HCT116 (cell line): ENCODE data around the gene RNF4. TPM values are rescaled to one million over a fixed set of nuclear protein-coding genes. Genes with fewer than 3 reads are reported as not detected.

Experiments used
- ATAC-seq: fragments of 200-7000 bp; cut with Tn5 transposase; 2 replicates; pipeline ENCODE4 v1.9.1; 2020; ENCODE audit warnings: mild to moderate bottlenecking, moderate library complexity
- BruUV-seq: library from RNA; stranded (reverse); fragments of 400-500 nt; replicated peaks from 2 replicates; lab custom pipeline; 2021; lab: Mats Ljungman, UMichigan
- CTCF ChIA-PET: fragments of 300-600 bp; sonication (Branson Sonifier 250); formaldehyde crosslinking; loops from one replicate; lab custom pipeline; 2021; ENCODE audit warnings: antibody characterized with exemption; lab: Charles Lee
- POLR2A ChIA-PET: fragments of 300-600, 350-600 bp; sonication (Branson Sonifier 250); formaldehyde crosslinking; loops from one replicate; lab custom pipeline; 2021; ENCODE audit warnings: antibody characterized with exemption; lab: Charles Lee
- RAD21 ChIA-PET, 2 experiments: fragments of 300-600 bp; sonication (Branson Sonifier 250); formaldehyde crosslinking; loops; one replicate each; lab custom pipeline; 2023; ENCODE audit warnings: low total read pairs in 2 of 2; ENCODE audit not compliant: uncharacterized antibody in 2 of 2, unreplicated experiment in 2 of 2, low non-redundant PET in 1 of 2; lab: Charles Lee
- DNase-seq: peaks from one replicate; pipeline ENCODE4 v3.0.0-alpha.2; 2010; ENCODE audit warnings: low read depth, low spot score
- H2AFZ ChIP-seq: fragments of 200-600 bp; shearing (Covaris generic), sonication (generic); 2 replicates; pipeline ENCODE4 v1.6.1; 2017; ENCODE audit warnings: low read depth, mixed run types, mixed read lengths, antibody characterized with exemption, low read length; ENCODE audit not compliant: poor library complexity, severe bottlenecking
- H3K27ac ChIP-seq: 2 replicates; pipeline ENCODE4 v1.5.1; 2012; ENCODE audit warnings: low read depth, low read length
- H3K27me3 ChIP-seq: fragments of 200-600 bp; sonication (generic); 2 replicates; pipeline ENCODE4 v1.6.1; 2016; ENCODE audit warnings: mixed run types, low read length, mixed read lengths; ENCODE audit not compliant: insufficient read depth
- H3K36me3 ChIP-seq, 2 experiments: fragments of 200-500 bp in 1 of 2; fragments of 200-600 bp in 1 of 2; sonication (Bioruptor generic) in 1 of 2; sonication (generic) in 1 of 2; 2 replicates each; pipeline versions ENCODE4 v1.5.1 to v1.6.1; 2014 to 2016; ENCODE audit warnings: low read length in 2 of 2, inconsistent platforms in 1 of 2, mixed read lengths in 1 of 2, mixed run types in 1 of 2; ENCODE audit not compliant: insufficient read depth in 2 of 2, control insufficient read depth in 1 of 2
- H3K4me1 ChIP-seq, 2 experiments: fragments of 200-600 bp in 1 of 2; sonication (generic) in 1 of 2; 2 replicates each; pipeline versions ENCODE4 v1.5.1 to v1.6.1; 2012 to 2017; ENCODE audit warnings: low read length in 2 of 2, inconsistent platforms in 1 of 2, mild to moderate bottlenecking in 1 of 2, mixed read lengths in 1 of 2, mixed run types in 1 of 2, moderate library complexity in 1 of 2; ENCODE audit not compliant: insufficient read depth in 2 of 2, control insufficient read depth in 1 of 2
- H3K4me2 ChIP-seq: fragments of 200-600 bp; sonication (generic); 2 replicates; pipeline ENCODE4 v1.6.1; 2017; ENCODE audit warnings: mixed run types, low read length, mixed read lengths
- H3K4me3 ChIP-seq, 2 experiments: fragments of 200-600 bp in 1 of 2; sonication (generic) in 1 of 2; replicated peaks in 1 of 2; 2 replicates each; pipeline ENCODE4 v1.5.1; 2011 to 2016; ENCODE audit warnings: low read length in 2 of 2, control low read depth in 1 of 2, low read depth in 1 of 2, mild to moderate bottlenecking in 1 of 2, mixed read lengths in 1 of 2, mixed run types in 1 of 2
- H3K79me2 ChIP-seq: fragments of 200-600 bp; sonication (generic); 2 replicates; pipeline ENCODE4 v1.6.1; 2017; ENCODE audit warnings: mild to moderate bottlenecking, mixed run types, low read length, moderate library complexity, mixed read lengths; ENCODE audit not compliant: insufficient read depth
- H3K9ac ChIP-seq: fragments of 200-600 bp; sonication (generic); 2 replicates; pipeline ENCODE4 v1.6.1; 2016; ENCODE audit warnings: low read length, mixed read lengths
- H3K9me2 ChIP-seq: fragments of 200-600 bp; sonication (generic), shearing (Covaris generic); 2 replicates; pipeline ENCODE4 v1.6.1; 2017; ENCODE audit warnings: mixed run types, mild to moderate bottlenecking, moderate library complexity; ENCODE audit not compliant: insufficient read depth
- H3K9me3 ChIP-seq, 2 experiments: fragments of 200-500 bp in 1 of 2; fragments of 200-600 bp in 1 of 2; sonication (Bioruptor generic) in 1 of 2; sonication (generic) in 1 of 2; 2 replicates each; pipeline ENCODE4 v1.6.1; 2014 to 2017; ENCODE audit warnings: low read length in 2 of 2, mixed read lengths in 2 of 2, inconsistent platforms in 1 of 2, low read depth in 1 of 2, mild to moderate bottlenecking in 1 of 2, mixed run types in 1 of 2, moderate library complexity in 1 of 2; ENCODE audit not compliant: control insufficient read depth in 1 of 2, insufficient read depth in 1 of 2
- H4K20me1 ChIP-seq: fragments of 200-600 bp; sonication (generic), shearing (Covaris generic); 2 replicates; pipeline ENCODE4 v1.6.1; 2017; ENCODE audit warnings: mixed run types, mild to moderate bottlenecking, moderate library complexity; ENCODE audit not compliant: insufficient read depth
- CBX3 ChIP-seq: IDR thresholded peaks from 2 replicates; pipeline ENCODE4 v1.6.1; 2012; ENCODE audit warnings: low read depth
- CEBPB ChIP-seq: IDR thresholded peaks from 2 replicates; pipeline ENCODE4 v1.6.1; 2012; ENCODE audit warnings: low read depth
- EGR1 ChIP-seq: IDR thresholded peaks from 2 replicates; pipeline ENCODE4 v1.6.1; 2012; ENCODE audit warnings: low read depth
- ELF1 ChIP-seq: IDR thresholded peaks from 2 replicates; pipeline ENCODE4 v1.6.1; 2012; ENCODE audit warnings: low read depth, borderline replicate concordance
- EZH2 ChIP-seq: fragments of 200-600 bp; sonication (generic); IDR thresholded peaks from 2 replicates; pipeline ENCODE4 v1.6.1; 2017; ENCODE audit warnings: antibody characterized with exemption, mixed run types
- EZH2phosphoT487 ChIP-seq: fragments of 200-600 bp; IDR thresholded peaks from 2 replicates; pipeline ENCODE4 v1.6.1; 2018; ENCODE audit warnings: antibody characterized with exemption, borderline replicate concordance
- FOSL1 ChIP-seq: IDR thresholded peaks from 2 replicates; pipeline ENCODE4 v1.6.1; 2012; ENCODE audit warnings: low read depth
- JUND ChIP-seq: IDR thresholded peaks from 2 replicates; pipeline ENCODE4 v1.6.1; 2012
- SIN3A ChIP-seq: IDR thresholded peaks from 2 replicates; pipeline ENCODE4 v1.6.1; 2012; ENCODE audit warnings: low read depth
- SP1 ChIP-seq: IDR thresholded peaks from 2 replicates; pipeline ENCODE4 v1.6.1; 2012; ENCODE audit warnings: low read depth
- SRF ChIP-seq: IDR thresholded peaks from 2 replicates; pipeline ENCODE4 v1.6.1; 2012; ENCODE audit warnings: low read depth
- TCF7L2 ChIP-seq: IDR thresholded peaks from 2 replicates; pipeline ENCODE4 v1.7.0; 2011; ENCODE audit warnings: borderline replicate concordance, inconsistent platforms; ENCODE audit not compliant: insufficient read depth, insufficient read length; ENCODE audit errors: extremely low read depth
- ZFX ChIP-seq: fragments of 450-650 bp; IDR thresholded peaks from 2 replicates; pipeline ENCODE4 v1.6.1; 2017
- ZNF274 ChIP-seq: fragments of 200-500 bp; sonication (Bioruptor generic); IDR thresholded peaks from 2 replicates; pipeline ENCODE4 v1.6.1; 2014; ENCODE audit warnings: mild to moderate bottlenecking, low read depth, low read length, inconsistent platforms
- intact Hi-C: fragments of 100-400 bp; cut with micrococcal nuclease; formaldehyde crosslinking; loops from 2 replicates; pipeline ENCODE4 v1.10.0; 2022
- total RNA-seq: library from RNA; stranded (reverse); gene quantifications from one replicate; pipeline ENCODE4 v1.2.1, GENCODE V29; 2021; ENCODE audit not compliant: unreplicated experiment
- TF ChIP-seq, protein P1 (sequence below), 3 experiments: fragments of 200-600 bp in 1 of 3; sonication (generic) in 1 of 3; IDR thresholded peaks in 2 of 3; conservative IDR thresholded peaks in 1 of 3; 2 replicates each; pipeline ENCODE4 v1.5.1; 2012 to 2017; ENCODE audit warnings: low read depth in 2 of 3, low read length in 2 of 3, antibody characterized with exemption in 1 of 3, borderline replicate concordance in 1 of 3, control low read depth in 1 of 3, mild to moderate bottlenecking in 1 of 3, mixed read lengths in 1 of 3, mixed run types in 1 of 3, moderate library complexity in 1 of 3; ENCODE audit not compliant: insufficient read depth in 1 of 3
- TF ChIP-seq, protein P2 (sequence below): IDR thresholded peaks from 2 replicates; pipeline ENCODE4 v1.6.1; 2011; ENCODE audit warnings: mild to moderate bottlenecking, low read length, moderate library complexity; ENCODE audit not compliant: insufficient replicate concordance; ENCODE audit errors: extremely low read depth
- TF ChIP-seq, protein P3 (sequence below): IDR thresholded peaks from 2 replicates; pipeline ENCODE4 v1.6.1; 2012

Gene RNF4
- total RNA-seq, 1 experiment from 2014 or later: 62.3 TPM

DNA sequence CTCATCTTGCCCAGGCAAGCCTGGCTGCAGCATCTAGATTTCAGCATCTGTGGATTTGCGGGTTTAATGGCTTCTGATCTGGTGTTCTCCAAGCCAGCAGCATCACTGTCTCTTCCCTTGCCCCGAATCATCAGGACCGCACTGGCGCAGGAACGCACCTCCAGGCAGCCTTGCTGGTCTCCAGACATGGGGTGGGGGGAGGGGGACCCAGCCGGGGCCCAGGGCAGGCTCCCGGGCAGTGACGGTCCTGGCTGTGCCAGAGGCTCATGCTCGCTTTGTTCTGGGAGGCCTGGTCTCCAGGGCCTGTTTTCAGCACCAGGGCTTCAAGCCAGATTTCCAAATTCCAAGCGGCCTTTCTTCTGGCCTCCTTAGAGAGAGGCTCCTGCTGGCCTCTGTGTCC is 45.2 kb upstream of the RNF4 start:
- Histone ChIP-seq H3K27me3 (peaks cover 19% of the 10 kb centered on the region; the same call in 1 of the 2 replicates), H3K9me3 (no peaks in the 10 kb centered on the region), H2AFZ (no peak overlapping the region), H3K9me2 (no peaks in the 10 kb centered on the region), H3K36me3 (no peaks in the 10 kb centered on the region), H3K27ac (no peak overlapping the region), H3K4me3 (no peak overlapping the region), H3K9ac (no peak overlapping the region), H3K79me2 (no peaks in the 10 kb centered on the region), H3K4me2 (no peak overlapping the region), H3K4me1 (peaks cover 8 to 10% of the 10 kb centered on the region in 2 experiments), H4K20me1 (no peaks in the 10 kb centered on the region)
- RAD21 ChIA-PET: no interaction called here
- no peak for ATAC-seq
- CTCF ChIA-PET: interaction anchor here (2.0 kb wide), 1 partner anchor 18 kb away, joined by 7 read pairs; no protein-coding TSS in a partner anchor
- intact Hi-C loops: no loop called here
- no peak for DNase-seq
- POLR2A ChIA-PET: interaction anchor here (0.7 kb wide), 1 partner anchor 66 kb away, joined by 3 read pairs; no protein-coding TSS in a partner anchor
- TF ChIP-seq, protein P1, sequence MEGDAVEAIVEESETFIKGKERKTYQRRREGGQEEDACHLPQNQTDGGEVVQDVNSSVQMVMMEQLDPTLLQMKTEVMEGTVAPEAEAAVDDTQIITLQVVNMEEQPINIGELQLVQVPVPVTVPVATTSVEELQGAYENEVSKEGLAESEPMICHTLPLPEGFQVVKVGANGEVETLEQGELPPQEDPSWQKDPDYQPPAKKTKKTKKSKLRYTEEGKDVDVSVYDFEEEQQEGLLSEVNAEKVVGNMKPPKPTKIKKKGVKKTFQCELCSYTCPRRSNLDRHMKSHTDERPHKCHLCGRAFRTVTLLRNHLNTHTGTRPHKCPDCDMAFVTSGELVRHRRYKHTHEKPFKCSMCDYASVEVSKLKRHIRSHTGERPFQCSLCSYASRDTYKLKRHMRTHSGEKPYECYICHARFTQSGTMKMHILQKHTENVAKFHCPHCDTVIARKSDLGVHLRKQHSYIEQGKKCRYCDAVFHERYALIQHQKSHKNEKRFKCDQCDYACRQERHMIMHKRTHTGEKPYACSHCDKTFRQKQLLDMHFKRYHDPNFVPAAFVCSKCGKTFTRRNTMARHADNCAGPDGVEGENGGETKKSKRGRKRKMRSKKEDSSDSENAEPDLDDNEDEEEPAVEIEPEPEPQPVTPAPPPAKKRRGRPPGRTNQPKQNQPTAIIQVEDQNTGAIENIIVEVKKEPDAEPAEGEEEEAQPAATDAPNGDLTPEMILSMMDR (IDR thresholded peaks at IDR 0.05 in 2 of 3, conservative IDR thresholded peaks at IDR 0.05 in 1 of 3; ENCODE audit: borderline replicate concordance in 1 of 3, insufficient read depth in 1 of 3, low read depth in 2 of 3, low read length in 2 of 3): no peak
- TF ChIP-seq EZH2: no peak
- no peak for TF ChIP-seq TCF7L2
- no peak for TF ChIP-seq SRF
- TF ChIP-seq EGR1: no peak
- TF ChIP-seq FOSL1: no peak
- TF ChIP-seq, protein P2, sequence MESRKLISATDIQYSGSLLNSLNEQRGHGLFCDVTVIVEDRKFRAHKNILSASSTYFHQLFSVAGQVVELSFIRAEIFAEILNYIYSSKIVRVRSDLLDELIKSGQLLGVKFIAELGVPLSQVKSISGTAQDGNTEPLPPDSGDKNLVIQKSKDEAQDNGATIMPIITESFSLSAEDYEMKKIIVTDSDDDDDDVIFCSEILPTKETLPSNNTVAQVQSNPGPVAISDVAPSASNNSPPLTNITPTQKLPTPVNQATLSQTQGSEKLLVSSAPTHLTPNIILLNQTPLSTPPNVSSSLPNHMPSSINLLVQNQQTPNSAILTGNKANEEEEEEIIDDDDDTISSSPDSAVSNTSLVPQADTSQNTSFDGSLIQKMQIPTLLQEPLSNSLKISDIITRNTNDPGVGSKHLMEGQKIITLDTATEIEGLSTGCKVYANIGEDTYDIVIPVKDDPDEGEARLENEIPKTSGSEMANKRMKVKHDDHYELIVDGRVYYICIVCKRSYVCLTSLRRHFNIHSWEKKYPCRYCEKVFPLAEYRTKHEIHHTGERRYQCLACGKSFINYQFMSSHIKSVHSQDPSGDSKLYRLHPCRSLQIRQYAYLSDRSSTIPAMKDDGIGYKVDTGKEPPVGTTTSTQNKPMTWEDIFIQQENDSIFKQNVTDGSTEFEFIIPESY: no peak
- TF ChIP-seq SIN3A: no peak
- no peak for TF ChIP-seq CBX3
- TF ChIP-seq ZNF274: no peak
- TF ChIP-seq, protein P3, sequence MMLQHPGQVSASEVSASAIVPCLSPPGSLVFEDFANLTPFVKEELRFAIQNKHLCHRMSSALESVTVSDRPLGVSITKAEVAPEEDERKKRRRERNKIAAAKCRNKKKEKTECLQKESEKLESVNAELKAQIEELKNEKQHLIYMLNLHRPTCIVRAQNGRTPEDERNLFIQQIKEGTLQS: no peak
- no peak for TF ChIP-seq ELF1
- no peak for TF ChIP-seq SP1
- TF ChIP-seq EZH2phosphoT487: no peak
- no peak for TF ChIP-seq JUND
- no peak for TF ChIP-seq CEBPB
- TF ChIP-seq ZFX: no peak
- no TSS peak for BruUV-seq
